ENCODE measurements around the gene SLC12A8.

SLC12A8 gene

GRCh38 chr3:125179884-125180240 lies 32.7 kb downstream of the SLC12A8 start:
- TF ChIP-seq, protein P1, sequence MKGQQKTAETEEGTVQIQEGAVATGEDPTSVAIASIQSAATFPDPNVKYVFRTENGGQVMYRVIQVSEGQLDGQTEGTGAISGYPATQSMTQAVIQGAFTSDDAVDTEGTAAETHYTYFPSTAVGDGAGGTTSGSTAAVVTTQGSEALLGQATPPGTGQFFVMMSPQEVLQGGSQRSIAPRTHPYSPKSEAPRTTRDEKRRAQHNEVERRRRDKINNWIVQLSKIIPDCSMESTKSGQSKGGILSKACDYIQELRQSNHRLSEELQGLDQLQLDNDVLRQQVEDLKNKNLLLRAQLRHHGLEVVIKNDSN (IDR thresholded peaks at IDR 0.05) = no peak
- TF ChIP-seq TAF1 (IDR thresholded peaks at IDR 0.05; ENCODE audit: low read depth) = no peak
- no peak for TF ChIP-seq MAX (IDR thresholded peaks at IDR 0.05)
- TF ChIP-seq EGR1 (IDR thresholded peaks at IDR 0.05) = no peak

GRCh38 chr3:125179143-125179883 lies 33.2 kb downstream of the SLC12A8 start:
- TF ChIP-seq YY1 (IDR thresholded peaks at IDR 0.05; ENCODE audit: low read depth) (no peak), CREB1 (IDR thresholded peaks at IDR 0.05; ENCODE audit: low read depth) (no peak), CEBPB (IDR thresholded peaks at IDR 0.05) (no peak), TEAD4 (IDR thresholded peaks at IDR 0.05) (no peak), NFIC (IDR thresholded peaks at IDR 0.05) (no peak), EP300 (IDR thresholded peaks at IDR 0.05; ENCODE audit: borderline replicate concordance) (no peak), TCF12 (IDR thresholded peaks at IDR 0.05; ENCODE audit: low read depth) (no peak), TAF1 (IDR thresholded peaks at IDR 0.05; ENCODE audit: low read depth) (no peak), FOXM1 (IDR thresholded peaks at IDR 0.05; ENCODE audit: borderline replicate concordance, low read depth) (no peak), EGR1 (IDR thresholded peaks at IDR 0.05) (no peak), MAX (IDR thresholded peaks at IDR 0.05) (no peak), ZBTB7A (IDR thresholded peaks at IDR 0.05; ENCODE audit: low read depth) (no peak), RAD21 (IDR thresholded peaks at IDR 0.05; ENCODE audit: low read depth) (no peak)
- TF ChIP-seq, protein P1 (IDR thresholded peaks at IDR 0.05) = no peak
- TF ChIP-seq, protein P2, sequence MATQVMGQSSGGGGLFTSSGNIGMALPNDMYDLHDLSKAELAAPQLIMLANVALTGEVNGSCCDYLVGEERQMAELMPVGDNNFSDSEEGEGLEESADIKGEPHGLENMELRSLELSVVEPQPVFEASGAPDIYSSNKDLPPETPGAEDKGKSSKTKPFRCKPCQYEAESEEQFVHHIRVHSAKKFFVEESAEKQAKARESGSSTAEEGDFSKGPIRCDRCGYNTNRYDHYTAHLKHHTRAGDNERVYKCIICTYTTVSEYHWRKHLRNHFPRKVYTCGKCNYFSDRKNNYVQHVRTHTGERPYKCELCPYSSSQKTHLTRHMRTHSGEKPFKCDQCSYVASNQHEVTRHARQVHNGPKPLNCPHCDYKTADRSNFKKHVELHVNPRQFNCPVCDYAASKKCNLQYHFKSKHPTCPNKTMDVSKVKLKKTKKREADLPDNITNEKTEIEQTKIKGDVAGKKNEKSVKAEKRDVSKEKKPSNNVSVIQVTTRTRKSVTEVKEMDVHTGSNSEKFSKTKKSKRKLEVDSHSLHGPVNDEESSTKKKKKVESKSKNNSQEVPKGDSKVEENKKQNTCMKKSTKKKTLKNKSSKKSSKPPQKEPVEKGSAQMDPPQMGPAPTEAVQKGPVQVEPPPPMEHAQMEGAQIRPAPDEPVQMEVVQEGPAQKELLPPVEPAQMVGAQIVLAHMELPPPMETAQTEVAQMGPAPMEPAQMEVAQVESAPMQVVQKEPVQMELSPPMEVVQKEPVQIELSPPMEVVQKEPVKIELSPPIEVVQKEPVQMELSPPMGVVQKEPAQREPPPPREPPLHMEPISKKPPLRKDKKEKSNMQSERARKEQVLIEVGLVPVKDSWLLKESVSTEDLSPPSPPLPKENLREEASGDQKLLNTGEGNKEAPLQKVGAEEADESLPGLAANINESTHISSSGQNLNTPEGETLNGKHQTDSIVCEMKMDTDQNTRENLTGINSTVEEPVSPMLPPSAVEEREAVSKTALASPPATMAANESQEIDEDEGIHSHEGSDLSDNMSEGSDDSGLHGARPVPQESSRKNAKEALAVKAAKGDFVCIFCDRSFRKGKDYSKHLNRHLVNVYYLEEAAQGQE (IDR thresholded peaks at IDR 0.05; ENCODE audit: low read depth) = no peak

DNA sequence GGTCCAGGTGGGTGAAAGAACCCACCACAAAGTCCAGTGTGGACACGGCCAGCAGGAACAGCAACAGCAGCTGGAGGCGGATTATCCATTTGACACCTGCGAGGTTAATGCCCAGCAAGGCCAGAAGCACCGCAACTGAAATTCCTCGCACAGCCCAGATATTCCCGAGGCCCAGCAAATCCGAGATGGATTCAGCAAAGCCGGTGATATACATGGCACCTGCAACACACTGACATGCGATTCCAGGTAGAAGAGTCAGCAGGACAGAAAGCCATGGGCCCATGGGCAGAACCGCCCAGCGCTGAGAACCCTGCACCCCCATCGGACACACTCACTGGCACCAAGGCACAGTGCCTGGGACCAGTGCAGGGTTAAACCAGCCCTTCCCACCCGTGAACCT lies 34.8 kb downstream of the SLC12A8 start:
- TF ChIP-seq TEAD4 (IDR thresholded peaks at IDR 0.05) = no peak
- TF ChIP-seq, protein P1 (IDR thresholded peaks at IDR 0.05) = no peak
- TF ChIP-seq RAD21 (IDR thresholded peaks at IDR 0.05; ENCODE audit: low read depth) = no peak
- TF ChIP-seq EP300 (IDR thresholded peaks at IDR 0.05; ENCODE audit: borderline replicate concordance) = no peak
- no peak for TF ChIP-seq EGR1 (IDR thresholded peaks at IDR 0.05)
- TF ChIP-seq, protein P2 (IDR thresholded peaks at IDR 0.05; ENCODE audit: low read depth) = no peak
- TF ChIP-seq ZBTB7A (IDR thresholded peaks at IDR 0.05; ENCODE audit: low read depth) = no peak
- no peak for TF ChIP-seq MAX (IDR thresholded peaks at IDR 0.05)
- no peak for TF ChIP-seq CREB1 (IDR thresholded peaks at IDR 0.05; ENCODE audit: low read depth)
- no peak for TF ChIP-seq CEBPB (IDR thresholded peaks at IDR 0.05)
- TF ChIP-seq TCF12 (IDR thresholded peaks at IDR 0.05; ENCODE audit: low read depth) = no peak
- TF ChIP-seq TAF1 (IDR thresholded peaks at IDR 0.05; ENCODE audit: low read depth) = no peak
- no peak for TF ChIP-seq FOXM1 (IDR thresholded peaks at IDR 0.05; ENCODE audit: borderline replicate concordance, low read depth)
- no peak for TF ChIP-seq NFIC (IDR thresholded peaks at IDR 0.05)
- TF ChIP-seq YY1 (IDR thresholded peaks at IDR 0.05; ENCODE audit: low read depth) = no peak

GRCh38 chr3:125175295-125176078 lies 37.1 kb downstream of the SLC12A8 start:
- TF ChIP-seq TAF1 (IDR thresholded peaks at IDR 0.05; ENCODE audit: low read depth) = no peak
- TF ChIP-seq CREB1 (IDR thresholded peaks at IDR 0.05; ENCODE audit: low read depth) = no peak
- TF ChIP-seq, protein P2 (IDR thresholded peaks at IDR 0.05; ENCODE audit: low read depth) = no peak
- TF ChIP-seq, protein P1 (IDR thresholded peaks at IDR 0.05) = no peak
- no peak for TF ChIP-seq FOXM1 (IDR thresholded peaks at IDR 0.05; ENCODE audit: borderline replicate concordance, low read depth)
- TF ChIP-seq EP300 (IDR thresholded peaks at IDR 0.05; ENCODE audit: borderline replicate concordance) = no peak
- no peak for TF ChIP-seq TEAD4 (IDR thresholded peaks at IDR 0.05)
- no peak for TF ChIP-seq YY1 (IDR thresholded peaks at IDR 0.05; ENCODE audit: low read depth)
- no peak for TF ChIP-seq TCF12 (IDR thresholded peaks at IDR 0.05; ENCODE audit: low read depth)
- no peak for TF ChIP-seq CEBPB (IDR thresholded peaks at IDR 0.05)
- TF ChIP-seq ZBTB7A (IDR thresholded peaks at IDR 0.05; ENCODE audit: low read depth) = no peak
- no peak for TF ChIP-seq EGR1 (IDR thresholded peaks at IDR 0.05)
- no peak for TF ChIP-seq MAX (IDR thresholded peaks at IDR 0.05)
- no peak for TF ChIP-seq NFIC (IDR thresholded peaks at IDR 0.05)

Data from Ishikawa (cell line).